ENCODE results near the gene GALNT1. TPM values are rescaled to one million over a fixed set of nuclear protein-coding genes. Genes with fewer than 3 reads are reported as not detected.

GALNT1 gene
- total RNA-seq, 1 experiment from 2014 or later: 77.9 TPM

- H3K4me1 ChIP-seq (ENCODE audit: insufficient read depth, low read length): no peaks in the 10 kb centered on the region
- Mint-ChIP-seq H3K4me3 (no peak overlapping the region), H3K27me3 (ENCODE audit: low read depth) (no peaks in the 10 kb centered on the region), H3K9me3 (no peaks in the 10 kb centered on the region), H3K27ac (no peak overlapping the region), H3K36me3 (ENCODE audit: insufficient read depth in 1 of 3, low read depth in 3 of 3) (no peaks in the 10 kb centered on the region), H3K4me1 (no peaks in the 10 kb centered on the region)
- no peak overlapping the region for H3K4ac ChIP-seq (ENCODE audit: low read depth, low read length)
- H3K18ac ChIP-seq (ENCODE audit: insufficient read length, low read depth, low read length): no peak overlapping the region
- no peak overlapping the region for H3T11ph ChIP-seq (ENCODE audit: low read length)
- H3K79me2 ChIP-seq (ENCODE audit: insufficient read depth, low read length): no peaks in the 10 kb centered on the region
- DNase-seq: no peak
- no peak overlapping the region for H3K9ac ChIP-seq (ENCODE audit: extremely low read depth, insufficient read length, low read length)
- H4K8ac ChIP-seq (replicated peaks; ENCODE audit: insufficient read length, low read depth, low read length): no peak overlapping the region
- H3K56ac ChIP-seq (ENCODE audit: insufficient read length, low read depth, low read length): no peak overlapping the region
- no peaks in the 10 kb centered on the region for H3K9me3 ChIP-seq (ENCODE audit: control insufficient read depth, low read depth, low read length)
- H2BK5ac ChIP-seq (ENCODE audit: insufficient read length, low read length): no peak overlapping the region
- no peak overlapping the region for H3K23ac ChIP-seq (ENCODE audit: insufficient read length, low read depth, low read length)
- H2BK15ac ChIP-seq (ENCODE audit: low read depth, low read length): no peak overlapping the region
- no peak overlapping the region for H4K5ac ChIP-seq (ENCODE audit: insufficient read length, low read depth, low read length)
- no peaks in the 10 kb centered on the region for H3K79me1 ChIP-seq (ENCODE audit: insufficient read depth, low read depth, low read length, poor library complexity, severe bottlenecking)
- no peak overlapping the region for H2AK5ac ChIP-seq (ENCODE audit: insufficient read length, low read length)
- H4K91ac ChIP-seq (ENCODE audit: insufficient read length, low read depth, low read length): no peak overlapping the region
- H2AFZ ChIP-seq (ENCODE audit: low read length): no peak overlapping the region
- H2BK12ac ChIP-seq (ENCODE audit: insufficient read length, low read depth, low read length): no peak overlapping the region
- no CpG with 5 or more reads among the region's 4 CpGs for WGBS (ENCODE audit: extremely low coverage, insufficient read length, low lambda C conversion rate)
- H3K14ac ChIP-seq (ENCODE audit: insufficient read depth, low read length): no peak overlapping the region
- H2BK120ac ChIP-seq (ENCODE audit: low read depth, low read length, poor library complexity, severe bottlenecking): no peak overlapping the region
- H2BK20ac ChIP-seq (ENCODE audit: low read depth, low read length, poor library complexity, severe bottlenecking): no peak overlapping the region
- no peaks in the 10 kb centered on the region for H3K23me2 ChIP-seq (ENCODE audit: insufficient read length, low read depth, low read length, poor library complexity, severe bottlenecking)
- no peaks in the 10 kb centered on the region for H3K27me3 ChIP-seq (ENCODE audit: insufficient read depth, low read length)
- TF ChIP-seq, protein P1, sequence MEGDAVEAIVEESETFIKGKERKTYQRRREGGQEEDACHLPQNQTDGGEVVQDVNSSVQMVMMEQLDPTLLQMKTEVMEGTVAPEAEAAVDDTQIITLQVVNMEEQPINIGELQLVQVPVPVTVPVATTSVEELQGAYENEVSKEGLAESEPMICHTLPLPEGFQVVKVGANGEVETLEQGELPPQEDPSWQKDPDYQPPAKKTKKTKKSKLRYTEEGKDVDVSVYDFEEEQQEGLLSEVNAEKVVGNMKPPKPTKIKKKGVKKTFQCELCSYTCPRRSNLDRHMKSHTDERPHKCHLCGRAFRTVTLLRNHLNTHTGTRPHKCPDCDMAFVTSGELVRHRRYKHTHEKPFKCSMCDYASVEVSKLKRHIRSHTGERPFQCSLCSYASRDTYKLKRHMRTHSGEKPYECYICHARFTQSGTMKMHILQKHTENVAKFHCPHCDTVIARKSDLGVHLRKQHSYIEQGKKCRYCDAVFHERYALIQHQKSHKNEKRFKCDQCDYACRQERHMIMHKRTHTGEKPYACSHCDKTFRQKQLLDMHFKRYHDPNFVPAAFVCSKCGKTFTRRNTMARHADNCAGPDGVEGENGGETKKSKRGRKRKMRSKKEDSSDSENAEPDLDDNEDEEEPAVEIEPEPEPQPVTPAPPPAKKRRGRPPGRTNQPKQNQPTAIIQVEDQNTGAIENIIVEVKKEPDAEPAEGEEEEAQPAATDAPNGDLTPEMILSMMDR (conservative IDR thresholded peaks at IDR 0.05): no peak
- H4K20me1 ChIP-seq (ENCODE audit: control insufficient read depth, insufficient read depth, insufficient read length): no peaks in the 10 kb centered on the region
- H3K4me2 ChIP-seq (ENCODE audit: insufficient read depth, insufficient read length, low read length): no peak overlapping the region
- no peak overlapping the region for H3K27ac ChIP-seq (ENCODE audit: insufficient read length, low read depth, low read length)
Measured at GRCh38 chr18:35566019-35566418, 15.5 kb upstream of the GALNT1 start.
